WTC11 (cell line): ENCODE measurements around the gene RPRD1A. TPM values are rescaled to one million over a fixed set of nuclear protein-coding genes. Genes with fewer than 3 reads are reported as not detected.

Experiments used
- ATAC-seq: fragments of 200-7000 bp; cut with Tn5 transposase; 2 replicates; pipeline ENCODE4 v1.10.0; 2021; ENCODE audit warnings: mild to moderate bottlenecking, moderate library complexity
- CTCF ChIA-PET: fragments of 300-600 bp; sonication (Branson Sonifier 250); formaldehyde crosslinking; loops from one replicate; lab custom pipeline; 2021; ENCODE audit warnings: antibody characterized with exemption; lab: Charles Lee
- POLR2A ChIA-PET: fragments of 350-600 bp; sonication (Branson Sonifier 250); formaldehyde crosslinking; loops from one replicate; lab custom pipeline; 2021; ENCODE audit warnings: antibody characterized with exemption; lab: Charles Lee
- DNase-seq: peaks from one replicate; pipeline ENCODE4 v3.0.0; 2021; ENCODE audit warnings: low spot score
- H3K27ac Mint-ChIP-seq: 2 replicates; pipeline ENCODE4 v1.8.0; 2021; ENCODE audit warnings: mixed read lengths
- H3K27me3 Mint-ChIP-seq: 2 replicates; pipeline ENCODE4 v1.8.0; 2021; ENCODE audit warnings: low read depth, mild to moderate bottlenecking, moderate library complexity, mixed read lengths
- H3K36me3 Mint-ChIP-seq: 2 replicates; pipeline ENCODE4 v1.8.0; 2021; ENCODE audit warnings: mixed read lengths
- H3K4me1 Mint-ChIP-seq: 2 replicates; pipeline ENCODE4 v1.8.0; 2022; ENCODE audit warnings: mixed read lengths
- H3K4me3 Mint-ChIP-seq: 2 replicates; pipeline ENCODE4 v1.8.0; 2021; ENCODE audit warnings: mild to moderate bottlenecking, moderate library complexity, mixed read lengths
- H3K9me3 Mint-ChIP-seq: 2 replicates; pipeline ENCODE4 v1.8.0; 2021; ENCODE audit warnings: mixed read lengths
- FOXJ3 ChIP-seq: sonication (generic); formaldehyde crosslinking; IDR thresholded peaks from 2 replicates; pipeline ENCODE4 v1.9.0; 2021; ENCODE audit warnings: missing genetic modification reagents, mild to moderate bottlenecking, borderline replicate concordance
- NFE2L1 ChIP-seq: sonication (generic); formaldehyde crosslinking; IDR thresholded peaks from 2 replicates; pipeline ENCODE4 v1.8.1; 2023; ENCODE audit warnings: missing genetic modification reagents
- ZNF396 ChIP-seq: fragments of 250-450 bp; sonication (Bioruptor Pico); IDR thresholded peaks from 2 replicates; pipeline ENCODE4 v1.8.0; 2021; ENCODE audit warnings: mild to moderate bottlenecking, moderate library complexity, borderline replicate concordance
- total RNA-seq: library from RNA; stranded (reverse); gene quantifications from 3 replicates; pipeline ENCODE4 v1.2.3, GENCODE V29; 2021

The RPRD1A gene
- total RNA-seq, 1 experiment from 2014 or later = 115 TPM

GRCh38 chr18:35941299-35941698 lies 126.1 kb downstream of the RPRD1A start:
- Mint-ChIP-seq H3K9me3 (peaks cover 4% of the 10 kb centered on the region), H3K36me3 (peaks cover 55% of the 10 kb centered on the region), H3K27ac (no peak overlapping the region), H3K27me3 (no peaks in the 10 kb centered on the region), H3K4me1 (peaks cover 27% of the 10 kb centered on the region), H3K4me3 (no peak overlapping the region)
- no peak for TF ChIP-seq FOXJ3 (CRISPR knock-in tag)
- no peak for TF ChIP-seq NFE2L1
- no peak for TF ChIP-seq ZNF396
- ATAC-seq (no peak), DNase-seq (no peak)
- ChIA-PET POLR2A (interaction anchor here (0.6 kb wide), 1 partner anchor 31 kb away, joined by 3 read pairs; no protein-coding TSS in a partner anchor), CTCF (interaction anchor here (1.2 to 4.5 kb wide), 2 partner anchors 9 to 185 kb away, joined by 4 to 39 read pairs; no protein-coding TSS in a partner anchor)

Other genes starting within 250 kb of the RPRD1A start
- gene SLC39A6, start 61.8 kb upstream of the RPRD1A start, total RNA-seq = 29.2 to 33.7 TPM (median 32.7 TPM) in 3 replicates
- 136 to 144 TPM (median 141 TPM) in 3 replicates for gene ELP2, start 62.3 kb upstream of the RPRD1A start, total RNA-seq
- gene MOCOS, start 119.9 kb upstream of the RPRD1A start, total RNA-seq = 4.2 to 5.3 TPM (median 4.8 TPM) in 3 replicates
- gene FHOD3, start 230.2 kb upstream of the RPRD1A start, total RNA-seq = 3.8 to 4.8 TPM (median 4.6 TPM) in 3 replicates